Measurements from ENCODE around the gene MADD. TPM values are rescaled to one million over a fixed set of nuclear protein-coding genes. Genes with fewer than 3 reads are reported as not detected.

The MADD gene
- total RNA-seq, 2 experiments from 2014 or later = 161 to 178 TPM

GRCh38 chr11:47248664-47249377 lies 21.1 kb upstream of the MADD start, which contains the start of gene ACP2:
ACP2 (minus strand) TSS chr11:47248814; CDS start chr11:47248789, 25 bp downstream.
- TF ChIP-seq CTCF (IDR thresholded peaks at IDR 0.05) = no peak
- H3K4me1 ChIP-seq (ENCODE audit: insufficient read depth, low read length) = peaks cover 28% of the 10 kb centered on the region
- ATAC-seq (ENCODE audit: poor library complexity) (peak; percentile 97), DNase-seq (peak; percentile 78 to 93 (median 82))
- ChIA-PET POLR2A (interaction anchor here (0.5 to 3.2 kb wide), 18 partner anchors 10 to 313 kb away, joined by 3 to 63 read pairs (median 4); partner anchors contain the start of genes ARFGAP2, CSTPP1, DDB2 and MADD), CTCF (interaction anchor here (0.6 to 2.7 kb wide), 7 partner anchors 11 to 232 kb away, joined by 4 to 15 read pairs (median 6); partner anchors contain the start of genes DDB2 and MADD)
- no peaks in the 10 kb centered on the region for H3K27me3 ChIP-seq (ENCODE audit: control insufficient read depth in 1 of 2, insufficient read depth in 2 of 2, low read length in 2 of 2)
- peak within 1 kb of the TSS; percentile 77 for H3K4me3 ChIP-seq (ENCODE audit: low read length)
- H3K27me3 Mint-ChIP-seq = no peaks in the 10 kb centered on the region
- intact Hi-C loops (cut with DNase I, micrococcal nuclease) = loop anchor here (1.0 to 10.0 kb wide), 7 partner anchors 19 to 336 kb away; partner anchors contain the start of genes CSTPP1 (in 2 of the 2), ARFGAP2 (in 1 of the 2), DDB2 (in 1 of the 2) and FAM180B (in 1 of the 2)
- H3K27ac Mint-ChIP-seq = peak within 1 kb of the TSS; percentile 93
- H3K36me3 Mint-ChIP-seq (ENCODE audit: low read depth) = peaks cover 29% of the 10 kb centered on the region
- H3K9me3 ChIP-seq (ENCODE audit: control insufficient read depth in 1 of 2, insufficient read depth in 1 of 2, low read length in 2 of 2) = no peaks in the 10 kb centered on the region
- peaks cover 27% of the 10 kb centered on the region for H3K36me3 ChIP-seq (ENCODE audit: insufficient read depth, low read length)
- no peaks in the 10 kb centered on the region for H3K9me3 Mint-ChIP-seq
- H3K4me3 Mint-ChIP-seq = peak within 1 kb of the TSS; percentile 94
- peak within 1 kb of the TSS; percentile 75 to 82 for H3K27ac ChIP-seq (ENCODE audit: low read depth in 1 of 2, low read length in 2 of 2)
- H3K4me1 Mint-ChIP-seq (ENCODE audit: low read depth) = peaks cover 29% of the 10 kb centered on the region

- TF ChIP-seq CTCF (IDR thresholded peaks at IDR 0.05) = no peak
- peaks cover 28% of the 10 kb centered on the region for H3K4me1 ChIP-seq (ENCODE audit: insufficient read depth, low read length)
- H3K4me1 Mint-ChIP-seq (ENCODE audit: low read depth) = peaks cover 29% of the 10 kb centered on the region
- peak overlapping the region; percentile 77 for H3K4me3 ChIP-seq (ENCODE audit: low read length)
- no peaks in the 10 kb centered on the region for H3K9me3 Mint-ChIP-seq
- POLR2A ChIA-PET = interaction anchor here (1.0 to 3.2 kb wide), 10 partner anchors 9 to 313 kb away, joined by 3 to 63 read pairs (median 12); partner anchors contain the start of genes ARFGAP2, CSTPP1, DDB2 and MADD
- H3K9me3 ChIP-seq (ENCODE audit: control insufficient read depth in 1 of 2, insufficient read depth in 1 of 2, low read length in 2 of 2) = no peaks in the 10 kb centered on the region
- ATAC-seq (ENCODE audit: poor library complexity) (no peak), DNase-seq (no peak)
- peaks cover 23% of the 10 kb centered on the region for H3K36me3 ChIP-seq (ENCODE audit: insufficient read depth, low read length)
- peaks cover 23% of the 10 kb centered on the region for H3K36me3 Mint-ChIP-seq (ENCODE audit: low read depth)
- intact Hi-C loops (cut with DNase I, micrococcal nuclease) = loop anchor here (2.0 to 10.0 kb wide), 4 partner anchors 35 to 335 kb away; partner anchors contain the start of genes CSTPP1 (in 2 of the 2), ARFGAP2 (in 1 of the 2), DDB2 (in 1 of the 2) and FAM180B (in 1 of the 2)
- H3K27ac ChIP-seq (ENCODE audit: low read depth in 1 of 2, low read length in 2 of 2) = peak overlapping the region in 1 of 2 donors; percentile 82
- H3K27ac Mint-ChIP-seq = peak overlapping the region; percentile 93
- CTCF ChIA-PET = interaction anchor here (1.5 to 2.1 kb wide), 4 partner anchors 11 to 22 kb away, joined by 4 to 14 read pairs (median 8); partner anchors contain the start of gene MADD
- H3K27me3 Mint-ChIP-seq = no peaks in the 10 kb centered on the region
- no peaks in the 10 kb centered on the region for H3K27me3 ChIP-seq (ENCODE audit: control insufficient read depth in 1 of 2, insufficient read depth in 2 of 2, low read length in 2 of 2)
- peak overlapping the region; percentile 94 for H3K4me3 Mint-ChIP-seq
Measured at GRCh38 chr11:47249378-47249715, 20.6 kb upstream of the MADD start.

GRCh38 chr11:47251751-47252150 lies 18.2 kb upstream of the MADD start:
- Mint-ChIP-seq H3K36me3 (ENCODE audit: low read depth) (peaks cover 11% of the 10 kb centered on the region), H3K27ac (no peak overlapping the region), H3K27me3 (no peaks in the 10 kb centered on the region), H3K9me3 (no peaks in the 10 kb centered on the region), H3K4me1 (ENCODE audit: low read depth) (peaks cover 34% of the 10 kb centered on the region), H3K4me3 (peak overlapping the region; percentile 25)
- peaks cover 34% of the 10 kb centered on the region for H3K4me1 ChIP-seq (ENCODE audit: insufficient read depth, low read length)
- no peak overlapping the region for H3K27ac ChIP-seq (ENCODE audit: low read depth in 1 of 2, low read length in 2 of 2)
- no peaks in the 10 kb centered on the region for H3K27me3 ChIP-seq (ENCODE audit: control insufficient read depth in 1 of 2, insufficient read depth in 2 of 2, low read length in 2 of 2)
- ATAC-seq (ENCODE audit: poor library complexity) = no peak
- ChIA-PET POLR2A (no interaction called here), CTCF (no interaction called here)
- intact Hi-C loops (cut with DNase I, micrococcal nuclease) = no loop called here
- TF ChIP-seq CTCF (IDR thresholded peaks at IDR 0.05) = no peak
- DNase-seq = no peak
- H3K36me3 ChIP-seq (ENCODE audit: insufficient read depth, low read length) = peaks cover 5% of the 10 kb centered on the region
- H3K9me3 ChIP-seq (ENCODE audit: control insufficient read depth in 1 of 2, insufficient read depth in 1 of 2, low read length in 2 of 2) = no peaks in the 10 kb centered on the region
- H3K4me3 ChIP-seq (ENCODE audit: low read length) = no peak overlapping the region
